ENCODE results near the gene SEMA3B. TPM values are rescaled to one million over a fixed set of nuclear protein-coding genes. Genes with fewer than 3 reads are reported as not detected.
A peak's percentile ranks its signal among the peaks of the same experiment; 100 is the strongest.
"Not testable (repeated sequence)": the region's sequence is repeated elsewhere in the genome, so short reads cannot be mapped to it uniquely, and the experiment has no call there.

The SEMA3B gene
- total RNA-seq: under 1 TPM; 0.35 to 0.55 (median 0.52) TPM

- H3K4me3 Mint-ChIP-seq: no peak within 1 kb of the TSS
- ATAC-seq (no peak), DNase-seq (no peak)
- H3K4me1 Mint-ChIP-seq (ENCODE audit: low read depth): peaks cover 12% of the 10 kb centered on the region
- H3K9me3 Mint-ChIP-seq: no peaks in the 10 kb centered on the region
- H3K36me3 Mint-ChIP-seq (ENCODE audit: insufficient read depth): no peaks in the 10 kb centered on the region
- peaks cover 14% of the 10 kb centered on the region for H3K27me3 Mint-ChIP-seq (ENCODE audit: low read depth)
Observed at GRCh38 chr3:50268703-50269451, at the start of gene SEMA3B. Gene SEMA3B, plus strand, starts transcription at chr3:50269147. Its CDS starts 94 bp downstream, at chr3:50269241.

- Mint-ChIP-seq H3K4me1 (ENCODE audit: low read depth) (no peaks in the 10 kb centered on the region), H3K36me3 (ENCODE audit: insufficient read depth) (no peaks in the 10 kb centered on the region), H3K4me3 (no peak overlapping the region), H3K9me3 (no peaks in the 10 kb centered on the region), H3K27me3 (ENCODE audit: low read depth) (no peaks in the 10 kb centered on the region)
- no peak for ATAC-seq
- no peak for DNase-seq
Observed at GRCh38 chr3:50219285-50219684, 49.7 kb upstream of the SEMA3B start.

GRCh38 chr3:50220109-50220508, 48.8 kb upstream of the SEMA3B start:
- H3K9me3 Mint-ChIP-seq: no peaks in the 10 kb centered on the region
- H3K36me3 Mint-ChIP-seq (ENCODE audit: insufficient read depth): no peaks in the 10 kb centered on the region
- no peak overlapping the region for H3K4me3 Mint-ChIP-seq
- ATAC-seq (no peak), DNase-seq (no peak)
- no peaks in the 10 kb centered on the region for H3K4me1 Mint-ChIP-seq (ENCODE audit: low read depth)
- H3K27me3 Mint-ChIP-seq (ENCODE audit: low read depth): peaks cover 4% of the 10 kb centered on the region

DNA sequence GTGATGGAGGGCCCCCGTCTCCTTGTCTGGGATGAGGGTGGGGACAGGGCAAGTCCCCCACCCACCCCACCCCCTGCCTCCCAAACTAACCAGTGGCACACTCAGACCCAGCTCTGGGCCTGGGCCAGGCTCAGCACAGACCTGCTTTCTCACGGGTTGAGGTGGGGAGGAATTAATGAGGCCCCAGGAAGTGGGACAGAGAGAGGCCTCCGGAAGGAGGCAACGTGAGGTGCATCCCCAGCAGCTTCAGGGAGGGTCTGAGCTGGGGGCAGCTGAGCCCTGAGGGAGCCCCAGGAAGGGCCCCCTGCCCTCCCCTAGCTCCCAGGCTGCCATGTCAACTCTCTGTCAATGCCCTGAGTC, 47.9 kb upstream of the SEMA3B start:
- Mint-ChIP-seq H3K4me3 (no peak overlapping the region), H3K4me1 (ENCODE audit: low read depth) (peaks cover 2% of the 10 kb centered on the region), H3K36me3 (ENCODE audit: insufficient read depth) (no peaks in the 10 kb centered on the region), H3K27me3 (ENCODE audit: low read depth) (peaks cover 4% of the 10 kb centered on the region), H3K9me3 (no peaks in the 10 kb centered on the region)
- DNase-seq (no peak), ATAC-seq (peak in 1 of 2 donors; percentile 28)

- peaks cover 6% of the 10 kb centered on the region for H3K4me1 Mint-ChIP-seq (ENCODE audit: low read depth)
- DNase-seq (no peak), ATAC-seq (no peak)
- H3K27me3 Mint-ChIP-seq (ENCODE audit: low read depth): peaks cover 4% of the 10 kb centered on the region
- no peaks in the 10 kb centered on the region for H3K9me3 Mint-ChIP-seq
- H3K36me3 Mint-ChIP-seq (ENCODE audit: insufficient read depth): no peaks in the 10 kb centered on the region
- H3K4me3 Mint-ChIP-seq: no peak overlapping the region
Observed at GRCh38 chr3:50221411-50222168, 47.4 kb upstream of the SEMA3B start.

- Mint-ChIP-seq H3K4me3 (no peak overlapping the region), H3K36me3 (ENCODE audit: insufficient read depth) (no peaks in the 10 kb centered on the region), H3K4me1 (ENCODE audit: low read depth) (peaks cover 10% of the 10 kb centered on the region), H3K9me3 (no peaks in the 10 kb centered on the region), H3K27me3 (ENCODE audit: low read depth) (peaks cover 4% of the 10 kb centered on the region)
- ATAC-seq (no peak), DNase-seq (no peak)
Observed at GRCh38 chr3:50222169-50222528, 46.8 kb upstream of the SEMA3B start.

- peaks cover 4% of the 10 kb centered on the region for H3K27me3 Mint-ChIP-seq (ENCODE audit: low read depth)
- ATAC-seq (no peak), DNase-seq (no peak)
- no peaks in the 10 kb centered on the region for H3K36me3 Mint-ChIP-seq (ENCODE audit: insufficient read depth)
- no peak overlapping the region for H3K4me3 Mint-ChIP-seq
- peaks cover 21% of the 10 kb centered on the region for H3K4me1 Mint-ChIP-seq (ENCODE audit: low read depth)
- H3K9me3 Mint-ChIP-seq: no peaks in the 10 kb centered on the region
Observed at GRCh38 chr3:50224639-50225038, 44.3 kb upstream of the SEMA3B start.

- peak; percentile 27 to 32 for ATAC-seq
- DNase-seq: peak; percentile 21
- Mint-ChIP-seq H3K9me3 (no peaks in the 10 kb centered on the region), H3K36me3 (ENCODE audit: insufficient read depth) (no peaks in the 10 kb centered on the region), H3K4me3 (peak overlapping the region; percentile 91), H3K27me3 (ENCODE audit: low read depth) (peaks cover 4% of the 10 kb centered on the region), H3K4me1 (ENCODE audit: low read depth) (peaks cover 21% of the 10 kb centered on the region)
Observed at GRCh38 chr3:50226888-50227389, 42.0 kb upstream of the SEMA3B start.

DNA sequence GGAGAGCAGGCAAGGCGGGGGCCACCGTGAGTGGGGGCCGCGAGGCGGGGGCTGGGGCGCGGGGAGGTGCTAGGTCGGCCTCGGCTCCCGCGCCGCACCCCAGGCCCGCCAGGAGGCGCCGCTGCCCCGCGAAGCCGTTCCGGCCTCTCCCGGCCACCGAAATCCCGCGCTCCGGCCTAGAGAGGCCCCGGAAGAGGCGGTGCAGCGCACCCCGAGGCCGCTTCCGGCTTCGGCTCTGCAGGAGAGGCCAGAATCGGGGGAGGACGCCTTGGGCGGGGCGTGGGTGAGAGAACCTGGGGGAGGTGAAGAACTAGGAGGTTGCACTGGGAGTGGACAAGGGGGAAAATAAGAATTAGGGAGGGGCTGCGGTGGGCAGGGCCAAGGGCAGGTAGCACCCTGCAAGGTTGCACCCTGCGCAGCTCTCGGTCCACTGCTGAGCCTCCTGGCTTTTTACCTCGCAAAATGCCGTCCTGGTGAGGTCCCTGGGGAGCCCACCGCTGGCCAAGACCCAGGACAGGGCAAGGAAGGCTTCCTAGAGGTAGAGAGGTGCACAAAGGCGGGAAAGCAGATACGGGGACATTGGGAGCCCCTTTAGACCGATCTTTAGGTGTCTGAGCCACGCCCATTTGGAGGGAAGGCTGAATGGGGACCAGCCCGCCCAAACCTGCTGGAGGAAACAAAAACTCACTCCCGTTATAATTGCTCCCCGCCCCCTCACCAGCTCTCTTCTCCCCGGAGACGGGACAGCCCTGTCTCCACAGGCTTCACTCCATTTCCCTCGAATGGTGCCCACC, 41.4 kb upstream of the SEMA3B start:
- Mint-ChIP-seq H3K27me3 (ENCODE audit: low read depth) (peaks cover 4% of the 10 kb centered on the region), H3K4me3 (peak overlapping the region; percentile 91), H3K36me3 (ENCODE audit: insufficient read depth) (no peaks in the 10 kb centered on the region), H3K9me3 (no peaks in the 10 kb centered on the region), H3K4me1 (ENCODE audit: low read depth) (peaks cover 21% of the 10 kb centered on the region)
- ATAC-seq (peak; percentile 85 to 90), DNase-seq (peak; percentile 83)

GRCh38 chr3:50228184-50228763, 40.7 kb upstream of the SEMA3B start:
- peak overlapping the region; percentile 91 for H3K4me3 Mint-ChIP-seq
- H3K27me3 Mint-ChIP-seq (ENCODE audit: low read depth); H3K36me3 Mint-ChIP-seq (ENCODE audit: insufficient read depth); H3K9me3 Mint-ChIP-seq; ATAC-seq; DNase-seq: not testable (repeated sequence)
- peaks cover 21% of the 10 kb centered on the region for H3K4me1 Mint-ChIP-seq (ENCODE audit: low read depth)

- no peak for DNase-seq
- H3K4me3 Mint-ChIP-seq: no peak overlapping the region
- ATAC-seq: no peak
- no peaks in the 10 kb centered on the region for H3K36me3 Mint-ChIP-seq (ENCODE audit: insufficient read depth)
- peaks cover 3% of the 10 kb centered on the region for H3K27me3 Mint-ChIP-seq (ENCODE audit: low read depth)
- H3K9me3 Mint-ChIP-seq: no peaks in the 10 kb centered on the region
- peaks cover 21% of the 10 kb centered on the region for H3K4me1 Mint-ChIP-seq (ENCODE audit: low read depth)
Observed at GRCh38 chr3:50229490-50229889, 39.5 kb upstream of the SEMA3B start.

DNA sequence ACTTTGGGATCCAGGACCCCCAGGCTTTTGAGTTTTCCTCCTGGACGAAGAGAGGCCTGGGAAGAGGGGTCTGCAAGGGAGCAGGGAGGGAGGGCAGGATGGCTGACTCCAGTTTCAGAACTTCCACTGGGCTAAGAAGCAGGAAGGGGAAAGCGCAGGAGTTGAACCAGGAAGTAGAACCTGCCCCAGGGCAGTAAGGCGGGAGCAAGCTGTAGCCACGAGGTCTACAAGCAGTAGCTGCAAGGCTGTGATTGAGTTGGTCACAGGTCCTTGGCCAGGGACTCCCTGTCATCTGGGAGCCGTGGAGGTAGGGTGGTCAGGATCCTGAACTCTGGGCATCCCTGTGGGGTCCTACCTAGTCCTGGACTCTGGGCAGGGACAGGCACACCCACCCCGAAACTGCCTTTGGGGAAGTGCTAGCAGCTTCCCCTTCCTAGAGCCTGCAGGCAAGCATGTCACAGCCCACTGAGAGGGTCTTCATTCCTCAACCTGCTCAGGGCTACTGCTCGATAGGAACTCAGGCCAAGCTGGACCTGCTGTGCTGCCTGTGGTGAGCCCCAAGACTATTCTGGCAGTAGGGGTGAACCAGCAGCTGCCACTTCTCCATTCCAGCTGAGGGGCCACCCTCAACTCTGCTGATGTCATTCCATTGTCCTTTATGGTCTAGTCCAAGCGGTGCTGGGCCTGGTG, 38.7 kb upstream of the SEMA3B start:
- ATAC-seq: no peak
- H3K36me3 Mint-ChIP-seq (ENCODE audit: insufficient read depth): no peaks in the 10 kb centered on the region
- peaks cover 21% of the 10 kb centered on the region for H3K4me1 Mint-ChIP-seq (ENCODE audit: low read depth)
- DNase-seq: no peak
- H3K9me3 Mint-ChIP-seq: no peaks in the 10 kb centered on the region
- H3K27me3 Mint-ChIP-seq (ENCODE audit: low read depth): no peaks in the 10 kb centered on the region
- H3K4me3 Mint-ChIP-seq: no peak overlapping the region

GRCh38 chr3:50230794-50231125, 38.2 kb upstream of the SEMA3B start:
- no peak overlapping the region for H3K4me3 Mint-ChIP-seq
- ATAC-seq: no peak
- H3K36me3 Mint-ChIP-seq (ENCODE audit: insufficient read depth): no peaks in the 10 kb centered on the region
- H3K9me3 Mint-ChIP-seq: no peaks in the 10 kb centered on the region
- no peak for DNase-seq
- H3K4me1 Mint-ChIP-seq (ENCODE audit: low read depth): peaks cover 25% of the 10 kb centered on the region
- H3K27me3 Mint-ChIP-seq (ENCODE audit: low read depth): no peaks in the 10 kb centered on the region

- peaks cover 19% of the 10 kb centered on the region for H3K4me1 Mint-ChIP-seq (ENCODE audit: low read depth)
Observed at GRCh38 chr3:50231581-50231980, 37.4 kb upstream of the SEMA3B start.

More at GRCh38 chr3:50231581-50231980, 37.4 kb upstream of the SEMA3B start:
- ATAC-seq (no peak), DNase-seq (no peak)
- Mint-ChIP-seq H3K36me3 (ENCODE audit: insufficient read depth) (no peaks in the 10 kb centered on the region), H3K4me3 (no peak overlapping the region), H3K27me3 (ENCODE audit: low read depth) (no peaks in the 10 kb centered on the region), H3K9me3 (no peaks in the 10 kb centered on the region)

All from activated T-cell treated with anti-CD3 and anti-CD28 coated beads, Interleukin-2, amount 50 U/mL, for 4 hours (primary cell).